DOHH2 (cell line): Measurements from ENCODE around the gene AJUBA.
A peak's percentile ranks its signal among the peaks of the same experiment; 100 is the strongest.
"Not testable (repeated sequence)": the region's sequence is repeated elsewhere in the genome, so short reads cannot be mapped to it uniquely, and the experiment has no call there.

Source experiments
- H3F3A ChIP-seq: fragments of 200-600 bp; sonication (generic), shearing (Covaris generic); 2 replicates; pipeline ENCODE4 v1.6.0; 2016; ENCODE audit warnings: antibody characterized with exemption, mild to moderate bottlenecking; ENCODE audit not compliant: control insufficient read depth, insufficient read depth
- H3K27ac ChIP-seq: fragments of 200-600 bp; sonication (generic); 2 replicates; pipeline ENCODE4 v1.5.1; 2014; ENCODE audit warnings: low read depth, mild to moderate bottlenecking, low read length, moderate library complexity
- H3K27me3 ChIP-seq: fragments of 200-600 bp; sonication (generic); 2 replicates; pipeline ENCODE4 v1.6.1; 2014; ENCODE audit warnings: mild to moderate bottlenecking, low read length, mixed read lengths; ENCODE audit not compliant: control insufficient read depth
- H3K36me3 ChIP-seq: fragments of 200-600 bp; sonication (generic); 2 replicates; pipeline ENCODE4 v1.6.1; 2014; ENCODE audit warnings: mild to moderate bottlenecking, low read length, moderate library complexity, mixed read lengths; ENCODE audit not compliant: control insufficient read depth
- H3K4me1 ChIP-seq: fragments of 200-600 bp; sonication (generic); 2 replicates; pipeline ENCODE4 v1.6.1; 2014; ENCODE audit warnings: mild to moderate bottlenecking, low read length, mixed read lengths; ENCODE audit not compliant: control insufficient read depth
- H3K4me2 ChIP-seq: fragments of 200-600 bp; sonication (generic); 2 replicates; pipeline ENCODE4 v1.6.0; 2014; ENCODE audit warnings: mild to moderate bottlenecking, low read length, moderate library complexity
- H3K4me3 ChIP-seq: fragments of 200-600 bp; sonication (generic); 2 replicates; pipeline ENCODE4 v1.5.1; 2014; ENCODE audit warnings: mild to moderate bottlenecking, low read length, mixed read lengths
- H3K79me2 ChIP-seq: fragments of 200-600 bp; sonication (generic); 2 replicates; pipeline ENCODE4 v1.6.1; 2014; ENCODE audit warnings: mild to moderate bottlenecking, low read length, mixed read lengths; ENCODE audit not compliant: control insufficient read depth
- H3K9me2 ChIP-seq: fragments of 200-600 bp; sonication (generic); replicated peaks from 2 replicates; pipeline ENCODE4 v1.6.1; 2014; ENCODE audit warnings: mild to moderate bottlenecking, low read length, mixed read lengths; ENCODE audit not compliant: control insufficient read depth
- H3K9me3 ChIP-seq: fragments of 200-600 bp; sonication (generic); 2 replicates; pipeline ENCODE4 v1.6.1; 2014; ENCODE audit warnings: antibody characterized with exemption, low read length, mixed read lengths; ENCODE audit not compliant: control insufficient read depth, insufficient read depth
- H4K20me1 ChIP-seq: fragments of 200-600 bp; sonication (generic); 2 replicates; pipeline ENCODE4 v1.6.0; 2014; ENCODE audit warnings: low read depth, mild to moderate bottlenecking, antibody characterized with exemption, low read length, moderate library complexity; ENCODE audit not compliant: control insufficient read depth, insufficient read depth
- CTCF ChIP-seq: fragments of 200-600 bp; sonication (generic); IDR thresholded peaks from one replicate; pipeline ENCODE4 v1.5.1; 2014; ENCODE audit warnings: antibody characterized with exemption, mild to moderate bottlenecking, low read depth, low read length; ENCODE audit not compliant: poor library complexity, severe bottlenecking
- EZH2phosphoT487 ChIP-seq: fragments of 200-600 bp; sonication (generic); IDR thresholded peaks from 2 replicates; pipeline ENCODE4 v1.6.1; 2017; ENCODE audit warnings: borderline replicate concordance, mild to moderate bottlenecking, antibody characterized with exemption, low read length, moderate library complexity, mixed read lengths

The AJUBA gene

DNA sequence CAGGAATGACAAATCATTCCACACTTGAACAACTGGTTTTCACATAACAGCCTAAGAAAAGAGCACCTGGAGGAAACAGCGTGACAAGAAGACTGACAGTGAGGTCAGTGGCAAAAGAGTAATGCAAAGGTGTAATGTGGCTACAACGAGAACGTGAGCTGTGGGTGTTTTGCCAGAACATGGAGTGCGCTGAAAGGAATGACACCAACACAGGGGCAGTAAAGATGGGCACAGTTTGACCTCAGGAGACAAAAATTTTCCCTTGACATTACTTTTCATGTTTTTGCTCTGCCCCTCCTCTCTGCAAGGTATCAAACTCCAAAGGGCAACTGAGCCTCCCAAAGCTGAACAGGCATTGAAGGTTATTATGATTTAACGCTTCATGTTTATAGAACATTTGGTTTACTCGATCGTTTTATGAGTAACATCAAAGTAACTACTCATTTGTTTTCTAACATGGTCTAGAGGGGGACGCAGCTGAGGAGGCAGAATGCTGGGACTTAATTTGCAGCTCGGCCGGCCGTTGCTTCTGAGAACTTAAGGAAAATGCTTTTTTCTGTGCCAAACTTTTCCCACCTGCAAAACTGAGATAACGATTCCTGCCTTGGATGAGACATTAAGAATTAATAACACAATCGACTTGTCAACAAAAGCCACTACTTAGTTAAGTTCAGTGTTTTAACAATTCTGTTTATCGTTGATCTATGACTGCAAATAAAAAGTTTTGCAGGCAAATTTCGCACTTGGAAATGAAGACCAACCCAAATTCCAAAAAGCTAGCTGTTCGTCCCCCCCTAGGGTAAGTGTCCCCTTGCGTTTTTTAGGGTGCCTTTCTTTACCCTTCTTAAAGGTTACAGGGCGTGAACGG lies 26.4 kb downstream of the AJUBA start:
- Histone ChIP-seq H3K36me3 (peaks cover 46% of the 10 kb centered on the region), H3K4me3 (peak overlapping the region; percentile 77), H3K27ac (peak overlapping the region; percentile 75), H3K4me2 (peak overlapping the region; percentile 90), H3K27me3 (no peaks in the 10 kb centered on the region), H3K79me2 (peaks cover 26% of the 10 kb centered on the region), H4K20me1 (no peaks in the 10 kb centered on the region), H3K9me2 (no peaks in the 10 kb centered on the region), H3F3A (peaks cover 7% of the 10 kb centered on the region), H3K9me3 (no peaks in the 10 kb centered on the region), H3K4me1 (peaks cover 21% of the 10 kb centered on the region)
- TF ChIP-seq CTCF (no peak), EZH2phosphoT487 (no peak)

GRCh38 chr14:22952418-22952817 lies 29.9 kb downstream of the AJUBA start:
- peaks cover 69% of the 10 kb centered on the region for H3K36me3 ChIP-seq
- H3K9me2 ChIP-seq, result no peaks in the 10 kb centered on the region
- no peak overlapping the region for H3K4me2 ChIP-seq
- no peaks in the 10 kb centered on the region for H3F3A ChIP-seq
- TF ChIP-seq CTCF (no peak), EZH2phosphoT487 (no peak)
- no peak overlapping the region for H3K27ac ChIP-seq
- peaks cover 16% of the 10 kb centered on the region for H3K4me1 ChIP-seq
- no peak overlapping the region for H3K4me3 ChIP-seq
- no peaks in the 10 kb centered on the region for H3K9me3 ChIP-seq
- H4K20me1 ChIP-seq, result no peaks in the 10 kb centered on the region
- peaks cover 26% of the 10 kb centered on the region for H3K79me2 ChIP-seq
- H3K27me3 ChIP-seq, result no peaks in the 10 kb centered on the region

- not testable (repeated sequence) for H3K27ac ChIP-seq, H4K20me1 ChIP-seq, H3K4me2 ChIP-seq, H3K27me3 ChIP-seq, H3K4me3 ChIP-seq, H3F3A ChIP-seq, H3K9me3 ChIP-seq, H3K9me2 ChIP-seq
- H3K79me2 ChIP-seq, result peaks cover 26% of the 10 kb centered on the region
- peaks cover 12% of the 10 kb centered on the region for H3K4me1 ChIP-seq
- H3K36me3 ChIP-seq, result peaks cover 76% of the 10 kb centered on the region
Measured at GRCh38 chr14:22951795-22952194, 30.6 kb downstream of the AJUBA start.

DNA sequence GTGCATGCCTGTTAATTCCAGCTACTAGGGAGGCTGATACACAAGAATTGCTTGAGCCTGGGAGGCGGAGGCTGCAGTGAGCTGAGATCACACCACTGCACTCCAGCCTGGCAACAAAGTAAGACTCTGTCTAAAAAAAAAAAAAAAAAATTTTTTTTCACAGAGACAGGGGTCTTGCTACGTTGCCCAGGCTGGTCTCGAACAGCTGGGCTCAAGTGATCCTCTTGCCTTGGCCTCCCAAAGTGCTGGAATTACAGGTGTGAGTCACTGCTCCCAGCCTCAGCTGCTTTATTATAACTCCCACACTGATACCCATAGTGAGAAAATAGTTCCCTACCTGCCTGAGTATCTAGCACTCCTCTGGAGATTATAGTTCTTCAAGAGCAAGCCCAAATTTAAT lies 36.7 kb downstream of the AJUBA start:
- Histone ChIP-seq H3K27me3 (no peaks in the 10 kb centered on the region), H4K20me1 (no peaks in the 10 kb centered on the region), H3F3A (no peaks in the 10 kb centered on the region; the same call in 1 of the 2 replicates), H3K9me2 (no peaks in the 10 kb centered on the region), H3K4me2 (no peak overlapping the region), H3K36me3 (peaks cover 57% of the 10 kb centered on the region), H3K9me3 (no peaks in the 10 kb centered on the region), H3K27ac (no peak overlapping the region), H3K4me3 (no peak overlapping the region), H3K4me1 (no peaks in the 10 kb centered on the region), H3K79me2 (no peaks in the 10 kb centered on the region; the same call in 1 of the 2 replicates)
- no peak for TF ChIP-seq CTCF
- TF ChIP-seq EZH2phosphoT487, result no peak
